Measurements from ENCODE around the gene STAMBP.
"Not testable (repeated sequence)": the region's sequence is repeated elsewhere in the genome, so short reads cannot be mapped to it uniquely, and the experiment has no call there.

STAMBP gene

GRCh38 chr2:73887596-73888353 is 59.0 kb downstream of the STAMBP start:
- not testable (repeated sequence) for DNase-seq (ENCODE audit: low read depth in 2 of 2)

DNA sequence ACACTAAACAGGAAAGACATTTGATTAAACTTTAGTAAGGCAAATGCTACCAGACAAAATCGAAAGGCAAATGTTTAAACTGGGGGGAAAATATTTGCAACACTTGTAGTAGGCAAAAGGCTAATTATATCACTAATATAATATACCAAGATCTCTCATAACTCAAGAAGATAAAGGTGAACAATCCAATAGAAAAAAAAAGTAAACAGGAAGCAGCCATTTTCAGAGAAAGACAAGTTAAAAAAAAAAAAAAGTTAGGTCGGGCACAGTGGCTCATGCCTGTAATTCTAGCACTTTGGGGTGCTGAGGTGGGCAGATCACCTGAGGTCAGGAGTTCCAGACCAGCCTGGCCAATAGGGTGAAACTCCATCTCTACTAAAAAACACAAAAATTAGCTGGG is 59.6 kb downstream of the STAMBP start:
- DNase-seq (ENCODE audit: low read depth in 2 of 2), result no peak

DNA sequence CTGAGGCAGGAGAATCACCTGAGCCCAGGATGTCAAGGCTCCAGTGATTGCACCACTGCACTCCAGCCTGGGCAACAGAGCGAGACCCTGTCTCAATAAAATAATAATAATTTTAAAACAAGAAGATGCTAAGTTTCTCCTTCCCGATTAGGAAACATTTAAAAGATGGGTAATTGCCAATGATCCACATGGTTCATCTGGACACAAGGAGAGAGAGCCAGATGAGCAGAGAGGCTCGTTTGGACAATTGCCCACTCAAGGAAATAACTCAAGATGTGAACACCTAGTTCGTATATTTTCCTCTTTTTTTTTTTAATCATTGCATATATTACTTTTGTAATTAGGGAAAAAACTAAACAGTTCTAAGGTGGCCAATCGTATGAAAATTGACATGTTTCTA is 60.4 kb downstream of the STAMBP start:
- DNase-seq (ENCODE audit: low read depth in 2 of 2), result no peak

DNA sequence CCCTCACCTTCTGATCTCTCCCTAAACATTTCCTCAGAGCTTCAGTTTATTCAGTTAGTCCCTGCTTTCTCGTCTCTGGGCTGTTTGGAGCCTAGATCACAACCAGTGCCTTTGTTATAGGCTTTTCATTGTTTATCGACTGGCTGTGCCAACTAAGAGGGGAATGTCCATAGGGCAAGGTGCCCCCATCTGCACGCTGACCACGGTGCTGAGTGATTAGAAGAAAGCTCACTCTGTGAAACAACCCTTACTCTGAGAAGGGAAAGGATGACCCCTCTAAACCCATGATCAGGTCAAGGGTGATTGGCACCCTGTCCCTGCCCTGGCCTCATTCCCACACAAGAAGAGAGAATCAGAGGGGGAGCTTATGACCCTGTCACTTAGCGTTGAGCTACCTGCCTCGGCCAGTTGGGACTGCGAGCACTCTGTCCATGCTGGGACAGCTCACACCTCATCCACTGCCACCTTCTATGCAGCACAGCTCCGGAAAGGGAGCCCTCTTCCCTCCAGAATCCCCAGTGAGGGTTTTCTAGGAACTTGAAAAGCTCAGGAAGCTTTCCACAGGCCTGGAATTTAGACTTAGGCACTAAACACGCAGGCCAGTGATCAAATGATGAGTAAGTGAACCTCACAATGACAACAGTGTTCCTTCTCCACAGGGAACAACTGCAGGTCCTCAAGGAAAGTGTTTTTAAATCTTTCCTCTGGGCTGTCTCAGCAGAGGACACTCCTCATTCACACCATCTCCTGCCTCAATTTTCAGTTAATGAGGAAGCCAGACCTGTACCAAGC is 61.7 kb downstream of the STAMBP start:
- no peak for DNase-seq (ENCODE audit: low read depth in 2 of 2)

DNA sequence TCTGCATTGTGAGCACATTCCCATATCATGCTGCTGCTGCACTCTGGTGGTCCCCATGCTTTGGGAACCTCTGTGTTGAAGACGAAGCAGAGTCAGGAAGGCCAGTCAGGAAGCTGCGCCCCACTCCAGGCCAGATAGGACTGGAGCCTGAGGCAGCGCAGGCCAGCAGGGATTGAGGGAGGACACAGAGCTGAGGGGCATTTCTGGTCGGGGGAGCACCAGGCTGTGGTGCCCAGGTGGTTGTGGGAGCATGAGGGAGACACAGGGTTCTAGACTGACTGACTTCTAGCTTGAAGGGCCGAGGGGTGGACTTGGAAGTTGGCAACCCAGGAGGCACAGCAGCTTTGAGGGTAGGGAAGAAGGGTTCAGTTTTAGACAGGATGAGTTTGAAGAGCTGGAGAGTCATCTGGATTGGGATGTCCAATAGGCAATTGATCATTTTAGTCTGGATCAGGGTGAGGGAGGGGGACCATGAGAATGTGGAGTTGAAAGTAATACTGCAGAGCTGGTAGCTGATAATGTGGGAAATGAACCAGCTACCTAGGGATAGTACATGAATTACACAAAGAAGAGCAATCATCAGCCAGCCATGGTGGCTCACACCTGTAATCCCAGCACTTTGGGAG is 62.6 kb downstream of the STAMBP start:
- DNase-seq (ENCODE audit: low read depth in 2 of 2), result no peak

DNA sequence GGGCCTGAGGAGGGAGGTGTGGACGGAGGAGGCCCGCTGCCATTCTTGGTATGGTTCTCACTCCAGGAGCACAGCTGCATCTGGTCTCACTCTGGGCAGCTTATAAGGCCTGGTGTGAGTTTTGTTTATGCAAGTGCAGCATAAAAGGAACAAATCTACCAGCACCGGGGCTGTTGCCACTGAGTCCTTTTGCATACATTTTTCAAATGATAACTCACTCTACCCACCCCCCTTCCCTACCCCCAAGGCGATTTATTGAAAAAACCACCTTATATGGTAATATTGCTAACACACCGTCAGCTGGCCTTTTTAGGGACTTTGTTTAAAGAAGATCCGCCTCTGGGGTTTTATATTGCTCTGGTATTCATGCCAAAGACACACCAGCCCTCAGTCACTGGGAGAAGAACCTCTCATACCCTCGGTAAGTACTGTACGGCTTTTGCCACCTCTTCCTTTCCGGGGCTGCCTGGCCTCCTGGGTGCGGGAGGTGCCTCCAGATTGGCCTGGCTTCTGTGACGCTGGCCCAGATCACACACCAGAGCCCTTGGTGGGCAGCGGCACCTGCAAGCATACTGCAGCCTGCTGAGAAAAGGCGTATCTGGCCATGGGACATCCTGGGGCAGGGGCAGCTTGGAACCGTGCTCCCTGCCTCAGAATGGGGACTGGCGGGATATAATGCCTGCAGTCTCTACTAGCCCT is 64.0 kb downstream of the STAMBP start, which contains the start of gene ACTG2:
Gene ACTG2 (plus strand): TSS at position 378 of the 699 bp plus-strand sequence. CDS start 8,304 bp downstream, outside the sequence.
- DNase-seq (ENCODE audit: low read depth in 2 of 2), result peak; percentile 22 to 37

- DNase-seq (ENCODE audit: low read depth in 2 of 2), result no peak
These were observed 65.2 kb downstream of the STAMBP start for GRCh38 chr2:73893764-73894474.

DNA sequence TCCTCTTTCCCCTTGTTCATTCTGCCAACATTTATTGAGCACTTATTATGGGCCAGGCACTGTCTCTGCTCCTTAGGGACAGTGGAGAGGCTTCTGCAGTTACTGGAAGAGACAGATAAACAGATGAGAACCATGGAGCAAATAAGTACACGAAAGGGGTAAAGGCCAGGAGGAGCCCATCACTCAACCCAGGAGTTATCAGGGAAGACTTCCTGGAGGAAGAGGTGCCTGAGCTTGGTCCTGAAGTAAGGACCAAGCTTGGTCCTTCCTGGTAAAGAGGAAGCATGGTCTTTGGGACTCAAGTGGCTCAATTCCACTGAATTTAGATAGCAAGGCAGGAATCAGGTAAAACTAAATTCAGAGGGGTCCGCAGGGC is 65.7 kb downstream of the STAMBP start:
- no peak for DNase-seq (ENCODE audit: low read depth in 2 of 2)

- no peak for DNase-seq (ENCODE audit: low read depth in 2 of 2)
These were observed 66.1 kb downstream of the STAMBP start for GRCh38 chr2:73894877-73895276.

DNA sequence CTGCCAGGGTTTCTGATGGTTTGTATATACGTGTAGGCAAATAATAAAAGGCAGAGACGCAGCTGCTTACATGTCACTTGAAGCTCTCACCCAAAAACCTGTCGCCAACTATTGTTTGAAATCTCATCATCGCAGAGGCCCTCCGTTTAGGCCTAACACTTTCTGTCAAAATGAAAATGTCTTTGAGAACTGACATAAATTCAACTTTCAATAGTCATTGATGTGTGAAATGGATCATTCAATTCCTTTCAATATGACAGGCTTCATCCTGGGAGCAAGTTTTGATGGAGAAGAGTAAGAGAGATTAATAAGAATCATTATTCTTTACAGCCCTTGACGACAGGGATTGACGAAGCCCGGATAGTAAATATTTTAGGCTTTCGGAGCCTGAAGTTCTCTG is 66.7 kb downstream of the STAMBP start:
- no peak for DNase-seq (ENCODE audit: low read depth in 2 of 2)

GRCh38 chr2:73896362-73897239 is 67.8 kb downstream of the STAMBP start:
- peak; percentile 93 to 94 for DNase-seq (ENCODE audit: low read depth in 2 of 2)

GRCh38 chr2:73897240-73897583 is 68.5 kb downstream of the STAMBP start:
- DNase-seq (ENCODE audit: low read depth in 2 of 2), result no peak

- no peak for DNase-seq (ENCODE audit: low read depth in 2 of 2)
These were observed 69.2 kb downstream of the STAMBP start for GRCh38 chr2:73897934-73898333.

GRCh38 chr2:73899801-73900336 is 71.1 kb downstream of the STAMBP start:
- no peak for DNase-seq (ENCODE audit: low read depth in 2 of 2)

GRCh38 chr2:73901143-73901542 is 72.4 kb downstream of the STAMBP start:
- DNase-seq (ENCODE audit: low read depth in 2 of 2), result no peak

GRCh38 chr2:73902284-73902683 is 73.5 kb downstream of the STAMBP start:
- no peak for DNase-seq (ENCODE audit: low read depth in 2 of 2)

DNA sequence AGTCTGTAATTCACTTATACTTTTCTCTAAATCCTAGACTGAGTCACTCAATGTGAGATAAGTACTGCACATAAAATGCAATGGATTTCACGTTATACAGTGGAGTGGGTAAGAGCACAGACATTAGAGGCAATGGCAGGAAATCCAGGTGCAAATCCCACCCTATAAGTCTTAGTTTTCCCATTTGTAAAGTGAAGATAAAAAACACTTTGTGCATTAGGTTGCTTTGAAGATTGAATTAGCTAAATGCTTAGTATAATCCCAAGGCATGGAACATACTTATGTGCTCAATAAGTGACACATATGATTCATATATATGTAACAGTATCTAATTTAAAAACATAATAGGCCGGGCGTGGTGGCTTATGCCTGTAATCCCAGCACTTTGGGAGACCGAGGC is 74.6 kb downstream of the STAMBP start:
- no peak for DNase-seq (ENCODE audit: low read depth in 2 of 2)

DNA sequence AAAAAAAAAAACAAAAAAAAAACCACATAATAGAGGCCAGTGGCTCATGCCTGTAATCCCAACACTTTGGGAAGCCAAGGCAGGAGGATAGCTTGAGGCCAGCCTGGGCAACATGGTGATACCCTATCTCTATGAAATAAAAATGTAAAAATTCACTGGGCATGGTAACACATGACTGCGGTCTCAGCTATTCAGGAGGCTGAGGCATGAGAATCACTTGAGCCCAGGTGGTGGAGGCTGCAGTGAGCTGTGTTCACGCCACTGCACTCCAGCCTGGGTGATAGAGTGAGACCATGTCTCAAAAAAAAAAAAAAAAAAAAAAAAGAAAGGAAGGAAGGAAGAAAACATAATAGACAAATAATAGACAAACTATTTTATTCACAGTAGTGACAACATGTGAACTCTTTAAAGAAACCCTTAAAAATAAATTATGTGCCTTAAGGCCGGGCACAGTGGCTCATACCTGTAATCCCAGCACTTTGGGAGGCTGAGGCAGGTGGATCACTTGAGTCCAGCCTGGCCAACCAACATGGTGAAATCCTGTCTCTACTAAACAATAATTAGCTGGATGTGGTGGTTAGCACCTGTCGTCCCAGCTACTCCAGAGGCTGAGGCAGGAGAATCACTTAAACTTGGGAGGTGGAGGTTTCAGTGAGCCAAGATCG is 75.3 kb downstream of the STAMBP start:
- not testable (repeated sequence) for DNase-seq (ENCODE audit: low read depth in 2 of 2)

DNA sequence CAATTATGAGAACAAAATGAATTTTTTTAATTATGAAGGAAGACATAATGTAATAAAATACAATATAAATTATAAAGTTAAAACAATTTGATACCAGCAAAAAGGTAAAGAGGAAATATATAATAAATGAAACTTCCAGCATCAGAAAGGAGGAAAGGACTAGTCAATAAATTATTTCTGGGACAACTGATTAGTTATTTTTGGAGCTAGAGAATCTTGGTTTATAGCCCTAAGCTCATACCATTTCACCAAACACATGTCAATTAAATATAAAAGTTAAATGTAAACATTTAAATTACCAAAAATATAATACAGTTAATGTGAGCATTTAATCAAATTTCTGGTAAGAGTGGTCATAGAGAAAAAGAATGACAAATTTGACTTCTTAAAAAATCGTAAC is 76.2 kb downstream of the STAMBP start:
- no peak for DNase-seq (ENCODE audit: low read depth in 2 of 2)
